Sigmoid colon (tissue), 4 donors: ENCODE results near the gene ADISSP.

Source experiments
- EP300 ChIP-seq, 4 donors: sonication (generic); formaldehyde crosslinking; IDR thresholded peaks; one replicate each; pipeline ENCODE4 v1.6.1; 2017; ENCODE audit warnings: antibody characterized with exemption in 4 of 4
- POLR2A ChIP-seq, 2 donors: fragments of 450-650 bp; IDR thresholded peaks; one replicate each; pipeline ENCODE4 v1.6.1; 2016; ENCODE audit warnings: antibody characterized with exemption in 2 of 2, mild to moderate bottlenecking in 2 of 2, moderate library complexity in 2 of 2
- POLR2AphosphoS5 ChIP-seq, 4 donors: sonication (generic); formaldehyde crosslinking; IDR thresholded peaks; one replicate each; pipeline ENCODE4 v1.6.1; 2017; ENCODE audit warnings: antibody characterized with exemption in 4 of 4
- TF ChIP-seq, protein P1 (sequence below), 4 experiments: fragments of 450-650 bp in 3 of 4; fragments of 200-600 bp in 1 of 4; IDR thresholded peaks; one replicate each; pipeline ENCODE4 v1.5.1; 2016 to 2019; ENCODE audit warnings: antibody characterized with exemption in 4 of 4, mild to moderate bottlenecking in 3 of 4, moderate library complexity in 2 of 4

- TF ChIP-seq POLR2A (IDR thresholded peaks at IDR 0.05) (no peak), EP300 (IDR thresholded peaks at IDR 0.05) (no peak), POLR2AphosphoS5 (IDR thresholded peaks at IDR 0.05) (no peak)
- TF ChIP-seq, protein P1, sequence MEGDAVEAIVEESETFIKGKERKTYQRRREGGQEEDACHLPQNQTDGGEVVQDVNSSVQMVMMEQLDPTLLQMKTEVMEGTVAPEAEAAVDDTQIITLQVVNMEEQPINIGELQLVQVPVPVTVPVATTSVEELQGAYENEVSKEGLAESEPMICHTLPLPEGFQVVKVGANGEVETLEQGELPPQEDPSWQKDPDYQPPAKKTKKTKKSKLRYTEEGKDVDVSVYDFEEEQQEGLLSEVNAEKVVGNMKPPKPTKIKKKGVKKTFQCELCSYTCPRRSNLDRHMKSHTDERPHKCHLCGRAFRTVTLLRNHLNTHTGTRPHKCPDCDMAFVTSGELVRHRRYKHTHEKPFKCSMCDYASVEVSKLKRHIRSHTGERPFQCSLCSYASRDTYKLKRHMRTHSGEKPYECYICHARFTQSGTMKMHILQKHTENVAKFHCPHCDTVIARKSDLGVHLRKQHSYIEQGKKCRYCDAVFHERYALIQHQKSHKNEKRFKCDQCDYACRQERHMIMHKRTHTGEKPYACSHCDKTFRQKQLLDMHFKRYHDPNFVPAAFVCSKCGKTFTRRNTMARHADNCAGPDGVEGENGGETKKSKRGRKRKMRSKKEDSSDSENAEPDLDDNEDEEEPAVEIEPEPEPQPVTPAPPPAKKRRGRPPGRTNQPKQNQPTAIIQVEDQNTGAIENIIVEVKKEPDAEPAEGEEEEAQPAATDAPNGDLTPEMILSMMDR (IDR thresholded peaks at IDR 0.05), result no peak
Observed at GRCh38 chr20:3744037-3744436, 23.5 kb downstream of the ADISSP start.
